ENCODE data around the gene ABCA9. TPM values are rescaled to one million over a fixed set of nuclear protein-coding genes. Genes with fewer than 3 reads are reported as not detected.
A peak's percentile ranks its signal among the peaks of the same experiment; 100 is the strongest.

ABCA9 gene
- total RNA-seq, 2 experiments from 2014 or later: not detected

- Mint-ChIP-seq H3K27me3 (no peaks in the 10 kb centered on the region), H3K27ac (no peak overlapping the region), H3K9me3 (peaks cover 2% of the 10 kb centered on the region), H3K36me3 (ENCODE audit: low read depth) (no peaks in the 10 kb centered on the region), H3K4me3 (no peak overlapping the region), H3K4me1 (ENCODE audit: low read depth) (peaks cover 19% of the 10 kb centered on the region)
- intact Hi-C loops (cut with micrococcal nuclease): no loop called here
- POLR2A ChIA-PET: no interaction called here
- TF ChIP-seq CTCF (IDR thresholded peaks at IDR 0.05): no peak
- ATAC-seq (no peak), DNase-seq (peak; percentile 41)
- CTCF ChIA-PET: no interaction called here
Measured at GRCh38 chr17:69048634-69049033, 12.1 kb downstream of the ABCA9 start.

GRCh38 chr17:69047368-69048263 lies 13.1 kb downstream of the ABCA9 start:
- no peak overlapping the region for H3K27ac Mint-ChIP-seq
- H3K4me1 Mint-ChIP-seq (ENCODE audit: low read depth): peaks cover 19% of the 10 kb centered on the region
- no peak overlapping the region for H3K4me3 Mint-ChIP-seq
- DNase-seq (no peak), ATAC-seq (no peak)
- no peaks in the 10 kb centered on the region for H3K9me3 Mint-ChIP-seq
- no peaks in the 10 kb centered on the region for H3K36me3 Mint-ChIP-seq (ENCODE audit: low read depth)
- intact Hi-C loops (cut with micrococcal nuclease): no loop called here
- no peaks in the 10 kb centered on the region for H3K27me3 Mint-ChIP-seq
- ChIA-PET CTCF (no interaction called here), POLR2A (no interaction called here)
- TF ChIP-seq CTCF (IDR thresholded peaks at IDR 0.05): no peak

- Mint-ChIP-seq H3K27me3 (no peaks in the 10 kb centered on the region), H3K36me3 (ENCODE audit: low read depth) (no peaks in the 10 kb centered on the region), H3K9me3 (no peaks in the 10 kb centered on the region), H3K4me3 (no peak overlapping the region), H3K4me1 (ENCODE audit: low read depth) (peaks cover 19% of the 10 kb centered on the region), H3K27ac (no peak overlapping the region)
- no peak for TF ChIP-seq CTCF (IDR thresholded peaks at IDR 0.05)
- intact Hi-C loops (cut with micrococcal nuclease): no loop called here
- ChIA-PET POLR2A (no interaction called here), CTCF (no interaction called here)
- no peak for DNase-seq
- no peak for ATAC-seq
Measured at GRCh38 chr17:69046121-69046807, 14.5 kb downstream of the ABCA9 start.

GRCh38 chr17:69045646-69046045 lies 15.1 kb downstream of the ABCA9 start:
- no peak for TF ChIP-seq CTCF (IDR thresholded peaks at IDR 0.05)
- ChIA-PET POLR2A (no interaction called here), CTCF (no interaction called here)
- Mint-ChIP-seq H3K4me3 (no peak overlapping the region), H3K4me1 (ENCODE audit: low read depth) (peaks cover 19% of the 10 kb centered on the region), H3K9me3 (no peaks in the 10 kb centered on the region), H3K27ac (no peak overlapping the region), H3K27me3 (no peaks in the 10 kb centered on the region), H3K36me3 (ENCODE audit: low read depth) (no peaks in the 10 kb centered on the region)
- intact Hi-C loops (cut with micrococcal nuclease): no loop called here
- DNase-seq (no peak), ATAC-seq (no peak)

GRCh38 chr17:69044371-69044770 lies 16.4 kb downstream of the ABCA9 start:
- no peaks in the 10 kb centered on the region for H3K36me3 Mint-ChIP-seq (ENCODE audit: low read depth)
- no peaks in the 10 kb centered on the region for H3K9me3 Mint-ChIP-seq
- no peak overlapping the region for H3K27ac Mint-ChIP-seq
- H3K27me3 Mint-ChIP-seq: no peaks in the 10 kb centered on the region
- no peak overlapping the region for H3K4me3 Mint-ChIP-seq
- POLR2A ChIA-PET: no interaction called here
- DNase-seq (no peak), ATAC-seq (no peak)
- CTCF ChIA-PET: no interaction called here
- peaks cover 19% of the 10 kb centered on the region for H3K4me1 Mint-ChIP-seq (ENCODE audit: low read depth)
- intact Hi-C loops (cut with micrococcal nuclease): no loop called here
- TF ChIP-seq CTCF (IDR thresholded peaks at IDR 0.05): no peak

Data from activated CD8-positive, alpha-beta T cell treated with anti-CD3 and anti-CD28 coated beads for 36 hours (primary cell).